ENCODE data around the gene BAIAP2. TPM values are rescaled to one million over a fixed set of nuclear protein-coding genes. Genes with fewer than 3 reads are reported as not detected.
A peak's percentile ranks its signal among the peaks of the same experiment; 100 is the strongest.

The BAIAP2 gene
- total and polyA plus RNA-seq, 2 donors (not counting 3 experiments of a cell fraction or from before 2014, with no cell fraction given): 12.3 to 18.6 TPM

DNA sequence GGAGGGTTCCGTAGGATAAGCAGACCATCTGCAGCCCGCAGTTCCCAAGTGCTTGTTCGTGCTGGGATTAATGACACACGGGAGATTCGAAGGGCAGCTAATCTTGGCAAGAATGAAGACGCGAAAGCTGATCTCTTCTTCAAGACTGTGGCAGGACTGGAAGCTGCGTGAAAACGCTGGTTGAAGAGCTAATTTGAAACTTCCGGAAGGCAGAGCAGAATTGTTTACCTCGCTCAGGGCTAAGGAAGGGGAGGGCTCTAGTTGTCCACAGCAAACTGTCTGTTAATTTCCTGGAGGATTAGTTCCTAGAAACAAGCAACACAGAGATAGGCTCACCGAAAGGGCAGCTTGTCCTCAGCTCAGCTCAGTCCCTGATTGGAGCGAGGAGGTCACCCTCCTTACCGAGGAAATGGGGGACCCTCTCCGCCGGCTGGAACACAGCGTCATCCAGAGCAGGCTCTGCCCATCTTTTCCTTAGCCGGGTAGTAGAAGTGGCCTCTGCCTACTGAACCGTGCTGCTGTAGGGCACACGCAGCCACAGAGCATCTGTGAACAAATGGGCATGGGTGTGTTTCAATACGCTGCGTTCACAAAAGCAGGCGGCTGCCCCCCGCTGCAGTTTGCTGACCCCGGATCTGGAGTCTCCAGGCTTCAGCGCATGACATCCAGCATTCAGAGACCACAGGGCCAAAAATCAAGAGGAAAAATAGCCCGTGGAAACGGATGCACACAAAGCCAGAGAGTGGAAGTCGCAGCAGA lies 16.7 kb upstream of the BAIAP2 start:
- H3K9ac ChIP-seq (replicated peaks; ENCODE audit: extremely low read depth, insufficient read depth, low read length): peak overlapping the region; percentile 8
- H3K79me2 ChIP-seq (ENCODE audit: control insufficient read depth, insufficient read depth, low read length): no peaks in the 10 kb centered on the region
- H3K27me3 ChIP-seq (ENCODE audit: control insufficient read depth in 2 of 2, insufficient read depth in 2 of 2, low read length in 2 of 2): no peaks in the 10 kb centered on the region
- peak overlapping the region; percentile 92 for H2AFZ ChIP-seq (ENCODE audit: low read depth, low read length)
- BruUV-seq (replicated peaks): no TSS peak
- ChIA-PET CTCF (interaction anchor here (1.0 to 1.2 kb wide), 4 partner anchors 8 to 77 kb away, joined by 3 to 5 read pairs (median 4); no protein-coding TSS in a partner anchor), POLR2A (no interaction called here)
- dilution Hi-C loops (cut with MboI; ENCODE audit: extremely low pct_ligation_motif_present, low sequenced_read_pairs): no loop called here
- FAIRE-seq (peak; percentile 92), DNase-seq (ENCODE audit: low read depth, low spot score) (peak; percentile 65)
- intact Hi-C loops (cut with micrococcal nuclease): no loop called here
- H3K4me1 ChIP-seq (ENCODE audit: control insufficient read depth, extremely low read depth, insufficient read depth, low read length): peaks cover 12% of the 10 kb centered on the region
- H3K4me2 ChIP-seq (ENCODE audit: insufficient read depth, low read length): peak overlapping the region; percentile 76
- TF ChIP-seq FOS (IDR thresholded peaks at IDR 0.05; ENCODE audit: borderline replicate concordance, insufficient read depth, low read length) (no peak), POLR2AphosphoS5 (IDR thresholded peaks at IDR 0.05; ENCODE audit: insufficient read depth, low read depth, low read length) (peak; percentile 25), POLR2A (IDR thresholded peaks at IDR 0.05; ENCODE audit: low read depth, low read length) (peak; percentile 50), MAX (IDR thresholded peaks at IDR 0.05; ENCODE audit: insufficient read depth, insufficient read length) (no peak), EZH2 (IDR thresholded peaks at IDR 0.05; ENCODE audit: borderline replicate concordance, low read depth, low read length, severe bottlenecking) (no peak), GATA2 (IDR thresholded peaks at IDR 0.05; ENCODE audit: insufficient read depth, insufficient read length, low read depth, low read length) (no peak), JUN (IDR thresholded peaks at IDR 0.05; ENCODE audit: borderline replicate concordance, insufficient read depth, insufficient read length, low read depth) (no peak), CTCF (IDR thresholded peaks at IDR 0.05; ENCODE audit: extremely low read depth in 1 of 2, insufficient read depth in 1 of 2, low read depth in 1 of 2, low read length in 2 of 2) (no peak), MYC (IDR thresholded peaks at IDR 0.05; ENCODE audit: low read depth, low read length) (no peak)
- H3K4me3 ChIP-seq (replicated peaks in 1 of 3; ENCODE audit: insufficient read depth in 1 of 3, low read depth in 1 of 3, low read length in 3 of 3): peak overlapping the region in 2 of 3 experiments; percentile 28 to 51
- no peaks in the 10 kb centered on the region for H3K36me3 ChIP-seq (ENCODE audit: control insufficient read depth in 2 of 2, extremely low read depth in 1 of 2, insufficient read depth in 2 of 2, low read length in 2 of 2)
- H3K9me1 ChIP-seq (replicated peaks; ENCODE audit: control insufficient read depth, extremely low read depth, insufficient read depth, low read length): no peaks in the 10 kb centered on the region
- no peaks in the 10 kb centered on the region for H4K20me1 ChIP-seq (replicated peaks; ENCODE audit: control insufficient read depth, extremely low read depth, insufficient read depth, low read length)
- peak overlapping the region; percentile 29 for H3K27ac ChIP-seq (ENCODE audit: insufficient read depth, low read depth, low read length)
- H3K9me3 ChIP-seq (replicated peaks; ENCODE audit: control insufficient read depth, insufficient read depth, low read length): no peaks in the 10 kb centered on the region

Measured in endothelial cell of umbilical vein (primary cell).